ENCODE results near the gene ASCL2. TPM values are rescaled to one million over a fixed set of nuclear protein-coding genes. Genes with fewer than 3 reads are reported as not detected.

The ASCL2 gene
- total RNA-seq, 3 donors from 2014 or later = 0.96 to 4.8 (median 3.3) TPM

- no peaks in the 10 kb centered on the region for H3K36me3 ChIP-seq
- no peak for TF ChIP-seq POLR2AphosphoS5 (IDR thresholded peaks at IDR 0.05)
- intact Hi-C loops (cut with DNase I; ENCODE audit: low total_unique reads) = no loop called here
- peaks cover 0 to 13% of the 10 kb centered on the region in 2 donors for H3K9me3 ChIP-seq
- no peaks in the 10 kb centered on the region for H3K27me3 ChIP-seq
- H3K27ac ChIP-seq = no peak overlapping the region
- no peaks in the 10 kb centered on the region for H3K4me1 ChIP-seq
- no peak overlapping the region for H3K4me3 ChIP-seq
- no peak for DNase-seq (ENCODE audit: low spot score in 2 of 2)
These were observed 9.8 kb upstream of the ASCL2 start for GRCh38 chr11:2280208-2280607.

- no peaks in the 10 kb centered on the region for H3K4me1 ChIP-seq
- H3K4me3 ChIP-seq = no peak overlapping the region
- TF ChIP-seq CTCF (IDR thresholded peaks at IDR 0.05) (no peak), POLR2AphosphoS5 (IDR thresholded peaks at IDR 0.05) (no peak), POLR2A (IDR thresholded peaks at IDR 0.05) (no peak)
- H3K9me3 ChIP-seq = peaks cover 0 to 11% of the 10 kb centered on the region in 2 donors
- intact Hi-C loops (cut with DNase I; ENCODE audit: low total_unique reads) = loop anchor here (1.0 kb wide), 1 partner anchor 83 kb away; no protein-coding TSS in a partner anchor
- peak overlapping the region in 1 of 2 donors; percentile 40 for H3K27ac ChIP-seq
- peak in 1 of 2 donors; percentile 15 for DNase-seq (ENCODE audit: low spot score in 2 of 2)
- H3K27me3 ChIP-seq = no peaks in the 10 kb centered on the region
- H3K36me3 ChIP-seq = no peaks in the 10 kb centered on the region
These were observed 7.6 kb upstream of the ASCL2 start for GRCh38 chr11:2277933-2278523.

- Histone ChIP-seq H3K4me1 (no peaks in the 10 kb centered on the region), H3K4me3 (no peak overlapping the region), H3K27me3 (no peaks in the 10 kb centered on the region), H3K9me3 (peaks cover 0 to 4% of the 10 kb centered on the region in 2 donors), H3K27ac (peak overlapping the region; percentile 41 to 75), H3K36me3 (no peaks in the 10 kb centered on the region)
- TF ChIP-seq POLR2AphosphoS5 (IDR thresholded peaks at IDR 0.05) (no peak), POLR2A (IDR thresholded peaks at IDR 0.05) (no peak), CTCF (IDR thresholded peaks at IDR 0.05) (no peak)
- intact Hi-C loops (cut with DNase I; ENCODE audit: low total_unique reads) = no loop called here
- DNase-seq (ENCODE audit: low spot score in 2 of 2) = peak; percentile 13 to 43
These were observed 6.6 kb upstream of the ASCL2 start for GRCh38 chr11:2277008-2277346.

- DNase-seq (ENCODE audit: low spot score in 2 of 2) = peak; percentile 12 to 40
- Histone ChIP-seq H3K4me1 (no peaks in the 10 kb centered on the region), H3K27me3 (no peaks in the 10 kb centered on the region), H3K4me3 (no peak overlapping the region), H3K27ac (peak overlapping the region; percentile 41 to 75), H3K36me3 (no peaks in the 10 kb centered on the region), H3K9me3 (peaks cover 0 to 4% of the 10 kb centered on the region in 2 donors)
- intact Hi-C loops (cut with DNase I; ENCODE audit: low total_unique reads) = no loop called here
- TF ChIP-seq POLR2A (IDR thresholded peaks at IDR 0.05) (no peak), POLR2AphosphoS5 (IDR thresholded peaks at IDR 0.05) (no peak), CTCF (IDR thresholded peaks at IDR 0.05) (no peak)
These were observed 6.1 kb upstream of the ASCL2 start for GRCh38 chr11:2276280-2277007.

- peak; percentile 12 to 35 for DNase-seq (ENCODE audit: low spot score in 2 of 2)
- no peak overlapping the region for H3K27ac ChIP-seq
- TF ChIP-seq CTCF (IDR thresholded peaks at IDR 0.05) (no peak), POLR2A (IDR thresholded peaks at IDR 0.05) (no peak), POLR2AphosphoS5 (IDR thresholded peaks at IDR 0.05) (no peak)
- H3K4me1 ChIP-seq = peaks cover 0 to 5% of the 10 kb centered on the region in 2 donors
- H3K36me3 ChIP-seq = no peaks in the 10 kb centered on the region
- intact Hi-C loops (cut with DNase I; ENCODE audit: low total_unique reads) = no loop called here
- peaks cover 0 to 4% of the 10 kb centered on the region in 2 donors for H3K9me3 ChIP-seq
- no peak overlapping the region for H3K4me3 ChIP-seq
- H3K27me3 ChIP-seq = peaks cover 5 to 7% of the 10 kb centered on the region in 2 donors
These were observed 5.2 kb upstream of the ASCL2 start for GRCh38 chr11:2275334-2276279.
